HCT116 (cell line): ENCODE measurements around the gene MED13L. TPM values are rescaled to one million over a fixed set of nuclear protein-coding genes. Genes with fewer than 3 reads are reported as not detected.

ENCODE experiments used
- ATAC-seq: fragments of 200-7000 bp; cut with Tn5 transposase; 2 replicates; pipeline ENCODE4 v1.9.1; 2020; ENCODE audit warnings: mild to moderate bottlenecking, moderate library complexity
- BruUV-seq: library from RNA; stranded (reverse); fragments of 400-500 nt; replicated peaks from 2 replicates; lab custom pipeline; 2021; lab: Mats Ljungman, UMichigan
- CTCF ChIA-PET: fragments of 300-600 bp; sonication (Branson Sonifier 250); formaldehyde crosslinking; loops from one replicate; lab custom pipeline; 2021; ENCODE audit warnings: antibody characterized with exemption; lab: Charles Lee
- POLR2A ChIA-PET: fragments of 300-600, 350-600 bp; sonication (Branson Sonifier 250); formaldehyde crosslinking; loops from one replicate; lab custom pipeline; 2021; ENCODE audit warnings: antibody characterized with exemption; lab: Charles Lee
- RAD21 ChIA-PET, 2 experiments: fragments of 300-600 bp; sonication (Branson Sonifier 250); formaldehyde crosslinking; loops; one replicate each; lab custom pipeline; 2023; ENCODE audit warnings: low total read pairs in 2 of 2; ENCODE audit not compliant: uncharacterized antibody in 2 of 2, unreplicated experiment in 2 of 2, low non-redundant PET in 1 of 2; lab: Charles Lee
- DNase-seq: peaks from one replicate; pipeline ENCODE4 v3.0.0-alpha.2; 2010; ENCODE audit warnings: low read depth, low spot score
- H2AFZ ChIP-seq: fragments of 200-600 bp; shearing (Covaris generic), sonication (generic); 2 replicates; pipeline ENCODE4 v1.6.1; 2017; ENCODE audit warnings: low read depth, mixed run types, mixed read lengths, antibody characterized with exemption, low read length; ENCODE audit not compliant: poor library complexity, severe bottlenecking
- H3K27ac ChIP-seq: 2 replicates; pipeline ENCODE4 v1.5.1; 2012; ENCODE audit warnings: low read depth, low read length
- H3K27me3 ChIP-seq: fragments of 200-600 bp; sonication (generic); 2 replicates; pipeline ENCODE4 v1.6.1; 2016; ENCODE audit warnings: mixed run types, low read length, mixed read lengths; ENCODE audit not compliant: insufficient read depth
- H3K36me3 ChIP-seq, 2 experiments: fragments of 200-500 bp in 1 of 2; fragments of 200-600 bp in 1 of 2; sonication (Bioruptor generic) in 1 of 2; sonication (generic) in 1 of 2; 2 replicates each; pipeline versions ENCODE4 v1.5.1 to v1.6.1; 2014 to 2016; ENCODE audit warnings: low read length in 2 of 2, inconsistent platforms in 1 of 2, mixed read lengths in 1 of 2, mixed run types in 1 of 2; ENCODE audit not compliant: insufficient read depth in 2 of 2, control insufficient read depth in 1 of 2
- H3K4me1 ChIP-seq, 2 experiments: fragments of 200-600 bp in 1 of 2; sonication (generic) in 1 of 2; 2 replicates each; pipeline versions ENCODE4 v1.5.1 to v1.6.1; 2012 to 2017; ENCODE audit warnings: low read length in 2 of 2, inconsistent platforms in 1 of 2, mild to moderate bottlenecking in 1 of 2, mixed read lengths in 1 of 2, mixed run types in 1 of 2, moderate library complexity in 1 of 2; ENCODE audit not compliant: insufficient read depth in 2 of 2, control insufficient read depth in 1 of 2
- H3K4me2 ChIP-seq: fragments of 200-600 bp; sonication (generic); 2 replicates; pipeline ENCODE4 v1.6.1; 2017; ENCODE audit warnings: mixed run types, low read length, mixed read lengths
- H3K4me3 ChIP-seq, 2 experiments: fragments of 200-600 bp in 1 of 2; sonication (generic) in 1 of 2; replicated peaks in 1 of 2; 2 replicates each; pipeline ENCODE4 v1.5.1; 2011 to 2016; ENCODE audit warnings: low read length in 2 of 2, control low read depth in 1 of 2, low read depth in 1 of 2, mild to moderate bottlenecking in 1 of 2, mixed read lengths in 1 of 2, mixed run types in 1 of 2
- H3K79me2 ChIP-seq: fragments of 200-600 bp; sonication (generic); 2 replicates; pipeline ENCODE4 v1.6.1; 2017; ENCODE audit warnings: mild to moderate bottlenecking, mixed run types, low read length, moderate library complexity, mixed read lengths; ENCODE audit not compliant: insufficient read depth
- H3K9ac ChIP-seq: fragments of 200-600 bp; sonication (generic); 2 replicates; pipeline ENCODE4 v1.6.1; 2016; ENCODE audit warnings: low read length, mixed read lengths
- H3K9me2 ChIP-seq: fragments of 200-600 bp; sonication (generic), shearing (Covaris generic); 2 replicates; pipeline ENCODE4 v1.6.1; 2017; ENCODE audit warnings: mixed run types, mild to moderate bottlenecking, moderate library complexity; ENCODE audit not compliant: insufficient read depth
- H3K9me3 ChIP-seq, 2 experiments: fragments of 200-500 bp in 1 of 2; fragments of 200-600 bp in 1 of 2; sonication (Bioruptor generic) in 1 of 2; sonication (generic) in 1 of 2; 2 replicates each; pipeline ENCODE4 v1.6.1; 2014 to 2017; ENCODE audit warnings: low read length in 2 of 2, mixed read lengths in 2 of 2, inconsistent platforms in 1 of 2, low read depth in 1 of 2, mild to moderate bottlenecking in 1 of 2, mixed run types in 1 of 2, moderate library complexity in 1 of 2; ENCODE audit not compliant: control insufficient read depth in 1 of 2, insufficient read depth in 1 of 2
- H4K20me1 ChIP-seq: fragments of 200-600 bp; sonication (generic), shearing (Covaris generic); 2 replicates; pipeline ENCODE4 v1.6.1; 2017; ENCODE audit warnings: mixed run types, mild to moderate bottlenecking, moderate library complexity; ENCODE audit not compliant: insufficient read depth
- CBX3 ChIP-seq: IDR thresholded peaks from 2 replicates; pipeline ENCODE4 v1.6.1; 2012; ENCODE audit warnings: low read depth
- CEBPB ChIP-seq: IDR thresholded peaks from 2 replicates; pipeline ENCODE4 v1.6.1; 2012; ENCODE audit warnings: low read depth
- CTCF ChIP-seq, 3 experiments: fragments of 200-600 bp in 1 of 3; sonication (generic) in 1 of 3; IDR thresholded peaks in 2 of 3; conservative IDR thresholded peaks in 1 of 3; 2 replicates each; pipeline ENCODE4 v1.5.1; 2012 to 2017; ENCODE audit warnings: low read depth in 2 of 3, low read length in 2 of 3, antibody characterized with exemption in 1 of 3, borderline replicate concordance in 1 of 3, control low read depth in 1 of 3, mild to moderate bottlenecking in 1 of 3, mixed read lengths in 1 of 3, mixed run types in 1 of 3, moderate library complexity in 1 of 3; ENCODE audit not compliant: insufficient read depth in 1 of 3
- EZH2 ChIP-seq: fragments of 200-600 bp; sonication (generic); IDR thresholded peaks from 2 replicates; pipeline ENCODE4 v1.6.1; 2017; ENCODE audit warnings: antibody characterized with exemption, mixed run types
- EZH2phosphoT487 ChIP-seq: fragments of 200-600 bp; IDR thresholded peaks from 2 replicates; pipeline ENCODE4 v1.6.1; 2018; ENCODE audit warnings: antibody characterized with exemption, borderline replicate concordance
- JUND ChIP-seq: IDR thresholded peaks from 2 replicates; pipeline ENCODE4 v1.6.1; 2012
- POLR2A ChIP-seq: IDR thresholded peaks from 2 replicates; pipeline ENCODE4 v1.7.0; 2011; ENCODE audit warnings: borderline replicate concordance; ENCODE audit not compliant: insufficient read depth, insufficient read length; ENCODE audit errors: extremely low read depth
- POLR2AphosphoS5 ChIP-seq: IDR thresholded peaks from 2 replicates; pipeline ENCODE4 v1.6.1; 2011; ENCODE audit warnings: mild to moderate bottlenecking, low read depth, low read length, moderate library complexity
- RAD21 ChIP-seq: IDR thresholded peaks from 2 replicates; pipeline ENCODE4 v1.6.1; 2012; ENCODE audit warnings: low read depth, mild to moderate bottlenecking
- REST ChIP-seq: IDR thresholded peaks from 2 replicates; pipeline ENCODE4 v1.6.1; 2012; ENCODE audit warnings: low read depth
- SP1 ChIP-seq: IDR thresholded peaks from 2 replicates; pipeline ENCODE4 v1.6.1; 2012; ENCODE audit warnings: low read depth
- SRF ChIP-seq: IDR thresholded peaks from 2 replicates; pipeline ENCODE4 v1.6.1; 2012; ENCODE audit warnings: low read depth
- YY1 ChIP-seq: IDR thresholded peaks from 2 replicates; pipeline ENCODE4 v1.6.1; 2011; ENCODE audit warnings: low read length, low read depth, moderate library complexity, mild to moderate bottlenecking; ENCODE audit not compliant: insufficient replicate concordance; ENCODE audit errors: extremely low read depth
- intact Hi-C: fragments of 100-400 bp; cut with micrococcal nuclease; formaldehyde crosslinking; loops from 2 replicates; pipeline ENCODE4 v1.10.0; 2022
- total RNA-seq: library from RNA; stranded (reverse); gene quantifications from one replicate; pipeline ENCODE4 v1.2.1, GENCODE V29; 2021; ENCODE audit not compliant: unreplicated experiment
- TF ChIP-seq, protein P1 (sequence below): IDR thresholded peaks from 2 replicates; pipeline ENCODE4 v1.6.1; 2012

MED13L gene
- total RNA-seq, 1 experiment from 2014 or later, result 176 TPM

- Histone ChIP-seq H3K27me3 (no peaks in the 10 kb centered on the region), H3K27ac (no peak overlapping the region), H3K4me3 (no peak overlapping the region), H2AFZ (no peak overlapping the region), H3K36me3 (no peaks in the 10 kb centered on the region), H3K9ac (no peak overlapping the region), H3K9me2 (no peaks in the 10 kb centered on the region), H3K4me1 (peaks cover 31 to 74% of the 10 kb centered on the region in 2 experiments), H3K79me2 (peaks cover 100% of the 10 kb centered on the region), H3K9me3 (no peaks in the 10 kb centered on the region), H4K20me1 (peaks cover 52% of the 10 kb centered on the region), H3K4me2 (no peak overlapping the region)
- ATAC-seq, result 0 out of 2 replicates have a peak, but pooled peaks have one; percentile 23
- intact Hi-C loops, result loop anchor here (2.0 to 10.0 kb wide), 3 partner anchors 458 to 556 kb away; no protein-coding TSS in a partner anchor
- BruUV-seq, result no TSS peak
- TF ChIP-seq CTCF (IDR thresholded peaks at IDR 0.05 in 2 of 3, conservative IDR thresholded peaks at IDR 0.05 in 1 of 3; ENCODE audit: borderline replicate concordance in 1 of 3, insufficient read depth in 1 of 3, low read depth in 2 of 3, low read length in 2 of 3) (peak in 2 of 3 experiments; percentile 25 to 40; a peak in 1 of 6 replicates), EZH2phosphoT487 (no peak), RAD21 (peak; percentile 66)
- ChIA-PET CTCF (interaction anchor here (0.7 to 2.2 kb wide), 12 partner anchors 10 to 568 kb away, joined by 3 to 12 read pairs (median 4); no protein-coding TSS in a partner anchor), POLR2A (no interaction called here), RAD21 (interaction anchor here in 1 of 2 experiments (1.1 kb wide), 1 partner anchor 80 kb away, joined by 4 read pairs; no protein-coding TSS in a partner anchor)
- no peak for DNase-seq
These were observed 136.2 kb downstream of the MED13L start for GRCh38 chr12:116141110-116141832.

DNA sequence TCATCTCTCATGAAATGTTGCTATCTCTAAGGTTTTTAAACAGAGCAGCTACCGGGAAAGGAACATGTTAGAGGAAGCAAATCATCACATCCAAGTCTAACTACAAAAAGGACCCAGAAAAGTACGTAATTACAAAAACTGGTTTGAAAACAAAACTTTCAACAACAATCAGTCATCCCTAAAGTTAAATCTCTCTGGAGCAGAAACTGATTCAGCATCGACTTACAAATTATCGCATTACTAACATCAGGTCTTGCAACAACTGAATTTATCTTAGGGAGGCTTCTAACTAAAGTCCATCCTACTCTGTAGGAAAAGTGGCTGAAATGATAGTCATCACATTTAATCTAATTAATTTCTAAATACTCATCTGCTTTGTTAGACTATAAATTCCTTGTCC is 137.0 kb downstream of the MED13L start:
- Histone ChIP-seq H2AFZ (no peak overlapping the region), H3K4me3 (no peak overlapping the region), H4K20me1 (peaks cover 50% of the 10 kb centered on the region), H3K27ac (no peak overlapping the region), H3K9me3 (no peaks in the 10 kb centered on the region), H3K79me2 (peaks cover 100% of the 10 kb centered on the region), H3K9me2 (no peaks in the 10 kb centered on the region), H3K36me3 (no peaks in the 10 kb centered on the region), H3K4me2 (no peak overlapping the region), H3K9ac (no peak overlapping the region), H3K27me3 (no peaks in the 10 kb centered on the region), H3K4me1 (peaks cover 36 to 75% of the 10 kb centered on the region in 2 experiments)
- intact Hi-C loops, result loop anchor here (2.0 to 10.0 kb wide), 3 partner anchors 458 to 557 kb away; no protein-coding TSS in a partner anchor
- no peak for DNase-seq
- ATAC-seq, result no peak
- no TSS peak for BruUV-seq
- RAD21 ChIA-PET, result interaction anchor here in 1 of 2 experiments (1.1 kb wide), 1 partner anchor 80 kb away, joined by 4 read pairs; no protein-coding TSS in a partner anchor
- CTCF ChIA-PET, result interaction anchor here (1.0 to 2.2 kb wide), 9 partner anchors 10 to 568 kb away, joined by 3 to 12 read pairs (median 5); no protein-coding TSS in a partner anchor
- POLR2A ChIA-PET, result no interaction called here
- TF ChIP-seq SP1 (no peak), YY1 (no peak), JUND (no peak), CEBPB (no peak), POLR2A (no peak), CBX3 (no peak), POLR2AphosphoS5 (no peak), RAD21 (no peak), EZH2 (no peak), SRF (no peak), REST (no peak)
- TF ChIP-seq, protein P1, sequence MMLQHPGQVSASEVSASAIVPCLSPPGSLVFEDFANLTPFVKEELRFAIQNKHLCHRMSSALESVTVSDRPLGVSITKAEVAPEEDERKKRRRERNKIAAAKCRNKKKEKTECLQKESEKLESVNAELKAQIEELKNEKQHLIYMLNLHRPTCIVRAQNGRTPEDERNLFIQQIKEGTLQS, result no peak
